ENCODE data around the gene EPB41.

- TF ChIP-seq MYC (IDR thresholded peaks at IDR 0.05; ENCODE audit: borderline replicate concordance, low read length), result no peak
- TF ChIP-seq CHD2 (IDR thresholded peaks at IDR 0.05; ENCODE audit: low read length, partially characterized antibody), result no peak
- TF ChIP-seq KDM1A (IDR thresholded peaks at IDR 0.05; ENCODE audit: low read depth), result no peak
- no peak for TF ChIP-seq RFX5 (IDR thresholded peaks at IDR 0.05)
- TF ChIP-seq CTCF (IDR thresholded peaks at IDR 0.05), result no peak
- TF ChIP-seq HOXA7 (CRISPR knock-in tag; IDR thresholded peaks at IDR 0.05), result no peak
- TF ChIP-seq HDAC2 (IDR thresholded peaks at IDR 0.05), result no peak
- TF ChIP-seq POLR2A (IDR thresholded peaks at IDR 0.05; ENCODE audit: low read length), result no peak
- TF ChIP-seq ZC3H11A (IDR thresholded peaks at IDR 0.05), result no peak
Measured at GRCh38 chr1:29017975-29018712, 103.8 kb downstream of the EPB41 start.

Measured in A549 (cell line).